B cell (primary cell): ENCODE results near the gene AQP6. TPM values are rescaled to one million over a fixed set of nuclear protein-coding genes. Genes with fewer than 3 reads are reported as not detected.
"Not testable (repeated sequence)": the region's sequence is repeated elsewhere in the genome, so short reads cannot be mapped to it uniquely, and the experiment has no call there.

Experiments used
- ATAC-seq: fragments of 200-7000 bp; cut with Tn5 transposase; one replicate; pipeline ENCODE4 v1.10.0; 2021; ENCODE audit warnings: low read depth, mild to moderate bottlenecking, moderate number of reproducible peaks, moderate library complexity
- CTCF ChIA-PET: fragments of 350-600 bp; sonication (Branson Sonifier 250); formaldehyde crosslinking; loops from one replicate; lab custom pipeline; 2021; ENCODE audit warnings: antibody characterized with exemption, inconsistent platforms; lab: Charles Lee
- POLR2A ChIA-PET: fragments of 350-600 bp; sonication (Branson Sonifier 250); formaldehyde crosslinking; loops from one replicate; lab custom pipeline; 2021; ENCODE audit warnings: antibody characterized with exemption; lab: Charles Lee
- DNase-seq: peaks from one replicate; pipeline ENCODE4 v3.0.0; 2013
- H2AFZ ChIP-seq: 2 replicates; pipeline ENCODE4 v1.6.1; 2012; ENCODE audit warnings: mild to moderate bottlenecking, low read depth, low read length; ENCODE audit not compliant: insufficient read depth, poor library complexity, severe bottlenecking
- H3K27ac ChIP-seq, 2 donors: 1 replicate in 1 of 2; 2 replicates in 1 of 2; pipeline ENCODE4 v1.5.1; 2012 to 2013; ENCODE audit warnings: low read length in 2 of 2, mild to moderate bottlenecking in 2 of 2, moderate library complexity in 1 of 2
- H3K27me3 ChIP-seq, 4 experiments: fragments of 200-600 bp in 1 of 4; sonication (generic) in 1 of 4; replicated peaks in 1 of 4; 1 replicate in 2 of 4; 2 replicates in 2 of 4; pipeline versions ENCODE4 v1.6.1 to v1.7.0; 2013 to 2016; ENCODE audit warnings: low read length in 3 of 4, mild to moderate bottlenecking in 2 of 4, mixed read lengths in 1 of 4, moderate library complexity in 1 of 4; ENCODE audit not compliant: insufficient read depth in 4 of 4, control insufficient read depth in 3 of 4; ENCODE audit errors: control extremely low read depth in 1 of 4
- H3K36me3 ChIP-seq, 2 experiments: replicated peaks in 1 of 2; 1 replicate in 1 of 2; 2 replicates in 1 of 2; pipeline versions ENCODE4 v1.6.1 to v1.7.1; 2013; ENCODE audit warnings: low read length in 1 of 2; ENCODE audit not compliant: insufficient read depth in 2 of 2, control insufficient read depth in 1 of 2; ENCODE audit errors: control extremely low read depth in 1 of 2, extremely low read depth in 1 of 2
- H3K4me1 ChIP-seq, 2 donors: fragments of 200-600 bp in 1 of 2; sonication (generic) in 1 of 2; 1 replicate in 1 of 2; 2 replicates in 1 of 2; pipeline versions ENCODE4 v1.5.1 to v1.6.1; 2013 to 2017; ENCODE audit warnings: low read length in 2 of 2; ENCODE audit not compliant: control insufficient read depth in 2 of 2, insufficient read depth in 2 of 2
- H3K4me2 ChIP-seq: replicated peaks from 2 replicates; pipeline ENCODE3; 2012; ENCODE audit warnings: mild to moderate bottlenecking, low read depth, low read length; ENCODE audit not compliant: poor library complexity, severe bottlenecking
- H3K4me3 ChIP-seq, 5 experiments: fragments of 200-600 bp in 1 of 5; sonication (generic) in 1 of 5; 1 replicate in 3 of 5; 2 replicates in 2 of 5; pipeline versions ENCODE4 v1.5.1 to v1.7.0; 2011 to 2016; ENCODE audit warnings: low read length in 4 of 5, mild to moderate bottlenecking in 4 of 5, low read depth in 2 of 5, control low read depth in 1 of 5, moderate library complexity in 1 of 5; ENCODE audit not compliant: insufficient read depth in 1 of 5; ENCODE audit errors: control extremely low read depth in 1 of 5, extremely low read depth in 1 of 5
- H3K79me2 ChIP-seq: fragments of 200-600 bp; sonication (generic); one replicate; pipeline ENCODE4 v1.6.0; 2016; ENCODE audit warnings: low read length; ENCODE audit not compliant: control insufficient read depth, insufficient read depth
- H3K9ac ChIP-seq: fragments of 200-600 bp; sonication (generic); 2 replicates; pipeline ENCODE4 v1.6.1; 2017; ENCODE audit warnings: mild to moderate bottlenecking, low read length, moderate library complexity
- H3K9me3 ChIP-seq, 3 donors: one replicate each; pipeline versions ENCODE4 v1.6.1 to v1.7.1; 2013; ENCODE audit warnings: low read length in 2 of 3; ENCODE audit not compliant: control insufficient read depth in 2 of 3, insufficient read depth in 1 of 3; ENCODE audit errors: control extremely low read depth in 1 of 3
- H4K20me1 ChIP-seq: 2 replicates; pipeline ENCODE4 v1.6.0; 2012; ENCODE audit warnings: mild to moderate bottlenecking, low read length; ENCODE audit not compliant: insufficient read depth, control insufficient read depth, poor library complexity, severe bottlenecking
- H3K27ac Mint-ChIP-seq: one replicate; pipeline ENCODE4 v1.8.0; 2021; ENCODE audit warnings: mixed read lengths
- H3K27me3 Mint-ChIP-seq: one replicate; pipeline ENCODE4 v1.8.0; 2021; ENCODE audit warnings: mixed read lengths
- H3K4me1 Mint-ChIP-seq: one replicate; pipeline ENCODE4 v1.8.0; 2021; ENCODE audit warnings: mixed read lengths
- H3K4me3 Mint-ChIP-seq: one replicate; pipeline ENCODE4 v1.8.0; 2021; ENCODE audit warnings: mixed read lengths
- H3K9me3 Mint-ChIP-seq: one replicate; pipeline ENCODE4 v1.8.0; 2022; ENCODE audit warnings: mixed read lengths; ENCODE audit not compliant: insufficient read depth
- EZH2 ChIP-seq: IDR thresholded peaks from 2 replicates; pipeline ENCODE4 v1.6.1; 2012; ENCODE audit warnings: borderline replicate concordance, low read depth, mild to moderate bottlenecking, moderate library complexity, low read length; ENCODE audit not compliant: insufficient read depth, poor library complexity, severe bottlenecking
- WGBS: methylation state at CpG from one replicate; pipeline ENCODE4 v1.1.5; 2013; ENCODE audit warnings: missing lambda C conversion rate; ENCODE audit not compliant: insufficient coverage; 5-methylcytosine and 5-hydroxymethylcytosine counted together
- intact Hi-C: fragments of 100-400 bp; cut with micrococcal nuclease; formaldehyde crosslinking; loops from one replicate; pipeline ENCODE4 v1.10.0; 2022
- polyA plus RNA-seq: library from polyadenylated mRNA; depleted of rRNA; stranded (reverse); fragments of >200 nt; gene quantifications from 2 replicates; pipeline ENCODE4 v1.2.3, GENCODE V29; 2012
- total RNA-seq, 2 donors: library from RNA; stranded (reverse); fragments of 120-200 nt in 1 of 2; gene quantifications; 1 replicate in 1 of 2; 2 replicates in 1 of 2; pipeline versions ENCODE4 v1.2.3 to v1.2.4, GENCODE V29; 2013 to 2022

AQP6 gene
- total and polyA plus RNA-seq, 2 donors (not counting 1 experiment from before 2014, with no cell fraction given), result not detected

- Mint-ChIP-seq H3K27me3 (no peaks in the 10 kb centered on the region), H3K27ac (no peak overlapping the region), H3K4me3 (no peak overlapping the region), H3K4me1 (no peaks in the 10 kb centered on the region), H3K9me3 (no peaks in the 10 kb centered on the region)
- ChIA-PET POLR2A (no interaction called here), CTCF (interaction anchor here (0.9 to 2.3 kb wide), 3 partner anchors 17 to 19 kb away, joined by 3 to 10 read pairs (median 6); no protein-coding TSS in a partner anchor)
- Histone ChIP-seq H3K4me1 (no peaks in the 10 kb centered on the region), H3K27me3 (no peaks in the 10 kb centered on the region), H2AFZ (no peak overlapping the region), H3K9ac (no peak overlapping the region), H3K27ac (no peak overlapping the region), H3K9me3 (no peaks in the 10 kb centered on the region), H3K4me2 (no peak overlapping the region), H3K4me3 (no peak overlapping the region), H3K36me3 (peaks cover 0 to 4% of the 10 kb centered on the region in 2 experiments), H3K79me2 (no peaks in the 10 kb centered on the region), H4K20me1 (no peaks in the 10 kb centered on the region)
- 98% methylated on average over 7 of the region's 9 CpGs for WGBS
- intact Hi-C loops, result no loop called here
- ATAC-seq (no peak), DNase-seq (no peak)
- TF ChIP-seq EZH2, result no peak
These were observed 12.0 kb downstream of the AQP6 start for GRCh38 chr12:49984476-49985359.

DNA sequence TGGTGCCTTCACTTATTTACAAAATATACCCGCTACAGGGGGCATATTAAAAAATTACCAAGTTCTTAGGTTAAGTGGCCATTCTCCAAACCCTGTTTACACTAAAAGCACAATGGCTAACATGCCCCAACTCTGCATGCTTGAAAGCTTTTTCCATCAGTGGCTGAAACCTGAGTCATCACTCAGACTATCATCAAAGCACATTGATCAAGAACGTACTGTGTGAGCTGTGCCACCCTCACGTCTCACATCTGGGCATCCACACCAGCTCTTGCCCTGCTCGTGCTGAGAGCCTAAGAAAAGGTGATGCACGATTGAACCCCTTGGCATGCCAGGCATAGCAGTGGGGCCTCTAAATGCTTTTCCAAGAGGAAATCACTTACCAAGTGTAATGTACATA lies 13.2 kb downstream of the AQP6 start:
- Mint-ChIP-seq H3K27ac (no peak overlapping the region), H3K9me3 (no peaks in the 10 kb centered on the region), H3K4me3 (no peak overlapping the region), H3K27me3 (no peaks in the 10 kb centered on the region), H3K4me1 (no peaks in the 10 kb centered on the region)
- no peak overlapping the region for H3K9ac ChIP-seq
- no peak overlapping the region for H2AFZ ChIP-seq
- H3K79me2 ChIP-seq, result no peaks in the 10 kb centered on the region
- H3K27ac ChIP-seq, result no peak overlapping the region
- DNase-seq, result no peak
- peaks cover 0 to 10% of the 10 kb centered on the region in 2 experiments for H3K36me3 ChIP-seq
- H3K27me3 ChIP-seq, result no peaks in the 10 kb centered on the region
- no peaks in the 10 kb centered on the region for H3K9me3 ChIP-seq
- no peaks in the 10 kb centered on the region for H3K4me1 ChIP-seq
- no peak overlapping the region for H3K4me3 ChIP-seq
- no peak for ATAC-seq
- ChIA-PET CTCF (interaction anchor here (2.3 kb wide), 1 partner anchor 19 kb away, joined by 10 read pairs; no protein-coding TSS in a partner anchor), POLR2A (no interaction called here)
- intact Hi-C loops, result no loop called here
- WGBS, result 95% methylated on average over 3 of the region's 5 CpGs
- no peak overlapping the region for H3K4me2 ChIP-seq
- TF ChIP-seq EZH2, result no peak
- H4K20me1 ChIP-seq, result no peaks in the 10 kb centered on the region

- H3K27me3 Mint-ChIP-seq, H3K79me2 ChIP-seq, DNase-seq, H3K9me3 Mint-ChIP-seq, H2AFZ ChIP-seq, H4K20me1 ChIP-seq, H3K9me3 ChIP-seq, intact Hi-C loops, H3K4me3 Mint-ChIP-seq, H3K4me3 ChIP-seq, H3K27ac ChIP-seq, H3K9ac ChIP-seq, H3K4me1 Mint-ChIP-seq, H3K27me3 ChIP-seq, H3K4me2 ChIP-seq, H3K27ac Mint-ChIP-seq, POLR2A ChIA-PET, ATAC-seq, H3K36me3 ChIP-seq, H3K4me1 ChIP-seq: not testable (repeated sequence)
- CTCF ChIA-PET, result interaction anchor here (2.3 kb wide), 1 partner anchor 19 kb away, joined by 10 read pairs; no protein-coding TSS in a partner anchor
- 100% methylated on average over 1 of the region's 3 CpGs for WGBS
These were observed 13.7 kb downstream of the AQP6 start for GRCh38 chr12:49986476-49986875.
